GM19023 (cell line): ENCODE data around the gene ANKRD11.

Source experiments
- ATAC-seq: cut with Tn5 transposase; IDR thresholded peaks from one replicate; pipeline ENCODE4 v1.9.1; 2021; ENCODE audit warnings: mild to moderate bottlenecking, moderate library complexity; ENCODE audit not compliant: unreplicated experiment

ANKRD11 gene

GRCh38 chr16:89291363-89291762 lies 199.0 kb downstream of the ANKRD11 start:
- ATAC-seq = no peak

- no peak for ATAC-seq
Measured at GRCh38 chr16:89290887-89291286, 199.5 kb downstream of the ANKRD11 start.

DNA sequence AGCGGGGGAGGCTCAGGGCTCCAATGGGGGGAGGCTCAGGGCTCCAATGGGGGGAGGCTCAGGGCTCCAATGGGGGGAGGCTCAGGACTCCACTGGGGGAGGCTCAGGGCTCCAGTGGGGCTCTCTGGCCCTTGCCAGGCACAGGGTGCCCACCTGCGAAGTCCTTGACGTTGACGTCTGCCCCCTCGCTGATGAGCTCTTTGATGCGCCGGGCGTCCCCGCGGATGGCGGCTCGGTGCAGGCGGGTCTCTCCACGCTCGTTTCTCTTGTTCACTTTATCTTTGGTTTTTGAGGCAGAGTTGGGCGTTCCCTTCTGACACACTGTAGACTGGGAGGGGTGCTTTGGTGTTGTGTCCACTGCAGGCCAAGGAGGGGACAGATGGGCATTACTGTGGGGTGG lies 199.9 kb downstream of the ANKRD11 start:
- ATAC-seq = no peak

DNA sequence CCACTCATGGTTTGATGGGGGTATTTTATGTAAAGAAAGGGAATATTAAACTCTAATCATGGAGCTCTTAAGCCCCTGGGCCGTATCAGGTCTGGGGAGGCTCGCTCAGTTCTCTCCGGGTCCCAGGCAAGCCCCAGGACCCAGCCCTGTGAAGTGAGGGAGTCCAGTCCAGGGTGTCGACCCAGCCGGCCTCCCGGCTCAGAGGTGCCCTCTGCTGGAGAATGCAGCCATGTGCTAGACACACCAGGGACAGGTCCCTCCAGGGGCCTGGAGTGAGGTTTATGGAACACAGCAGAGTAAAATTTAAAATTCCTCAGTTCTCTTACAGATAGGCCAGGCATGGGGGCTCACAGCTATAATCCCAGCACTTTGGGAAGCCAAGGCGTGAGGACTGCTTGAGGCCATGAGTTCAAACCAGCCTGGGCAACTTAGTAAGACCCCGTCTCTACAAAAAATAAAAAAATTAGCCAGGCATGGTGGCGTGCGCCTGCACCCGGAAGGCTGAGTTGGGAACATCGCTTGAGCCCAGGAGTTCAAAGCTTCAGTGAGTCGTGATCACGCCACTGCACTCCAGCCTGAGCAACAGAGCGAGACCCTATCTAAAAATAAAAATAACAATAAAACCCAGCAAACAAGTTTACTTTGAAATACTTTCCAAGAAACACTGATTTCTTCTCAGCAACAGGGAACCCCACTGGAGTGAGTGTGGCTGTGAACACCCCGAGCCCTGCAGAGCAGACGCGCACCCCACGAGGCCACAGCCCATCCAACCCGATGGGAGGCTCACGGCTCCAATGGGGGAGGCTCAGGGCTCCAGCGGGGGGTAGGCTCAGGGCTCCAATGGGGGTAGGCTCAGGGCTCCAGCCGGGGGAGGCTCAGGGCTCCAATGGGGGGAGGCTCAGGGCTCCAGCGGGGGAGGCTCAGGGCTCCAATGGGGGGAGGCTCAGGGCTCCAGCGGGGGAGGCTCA lies 200.6 kb downstream of the ANKRD11 start:
- ATAC-seq = no peak

- ATAC-seq = no peak
Measured at GRCh38 chr16:89288966-89289365, 201.4 kb downstream of the ANKRD11 start.

DNA sequence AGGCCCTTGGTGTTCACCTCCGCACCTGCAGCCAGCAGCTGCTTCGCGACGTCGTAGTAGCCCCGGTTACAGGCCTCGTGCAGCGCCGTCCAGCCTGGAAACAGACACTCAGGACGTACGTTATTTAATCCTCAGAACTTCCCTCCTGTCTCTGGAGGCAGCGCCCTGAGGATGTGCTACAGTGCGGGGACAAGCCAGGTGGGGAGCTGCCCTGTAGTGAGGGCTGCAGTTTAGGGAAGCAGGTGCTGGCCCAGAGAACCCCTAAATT lies 201.8 kb downstream of the ANKRD11 start:
- ATAC-seq = no peak

- ATAC-seq = no peak
Measured at GRCh38 chr16:89287777-89288576, 202.4 kb downstream of the ANKRD11 start.

- no peak for ATAC-seq
Measured at GRCh38 chr16:89286096-89286495, 204.3 kb downstream of the ANKRD11 start.

DNA sequence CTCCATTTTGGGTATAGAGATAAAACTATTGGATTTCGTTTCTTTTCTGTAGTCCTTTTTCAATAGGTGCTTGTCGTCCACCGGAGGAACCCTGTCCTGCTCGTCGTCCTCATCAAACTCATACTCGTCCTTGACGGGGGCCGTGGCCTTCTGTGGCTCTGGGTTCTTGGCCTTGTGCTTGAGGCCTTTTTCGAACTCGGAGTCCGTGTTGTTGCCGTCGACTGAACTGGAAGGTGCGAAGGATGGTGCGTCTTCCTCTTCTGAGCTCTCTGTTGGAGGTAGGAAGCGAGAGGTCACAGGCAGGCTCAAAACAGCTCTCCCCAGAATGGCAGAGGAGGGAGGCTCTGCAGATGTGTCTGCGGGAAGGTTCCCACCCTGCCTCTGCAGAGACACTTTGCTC lies 205.0 kb downstream of the ANKRD11 start:
- ATAC-seq = no peak

DNA sequence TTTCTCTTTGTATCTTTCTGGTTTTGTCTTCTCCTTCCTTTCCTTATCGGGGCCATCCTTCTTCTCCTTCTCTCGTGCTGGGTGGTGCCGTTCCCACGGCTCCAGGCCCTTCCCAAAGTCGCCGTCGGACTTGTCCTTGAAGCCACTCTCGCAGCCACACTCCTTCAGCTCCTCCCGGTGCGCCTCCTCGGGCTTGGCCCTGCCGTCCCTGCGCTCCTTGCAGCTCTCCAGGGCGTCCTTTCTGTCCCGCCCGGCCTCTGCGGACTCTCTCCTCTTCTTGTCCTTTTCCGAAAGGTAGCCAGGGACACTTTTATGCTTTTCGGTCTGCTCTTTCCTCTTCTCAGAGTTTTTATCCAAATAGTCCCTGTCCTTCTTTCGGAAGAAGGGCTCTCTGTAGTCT lies 206.9 kb downstream of the ANKRD11 start:
- no peak for ATAC-seq

DNA sequence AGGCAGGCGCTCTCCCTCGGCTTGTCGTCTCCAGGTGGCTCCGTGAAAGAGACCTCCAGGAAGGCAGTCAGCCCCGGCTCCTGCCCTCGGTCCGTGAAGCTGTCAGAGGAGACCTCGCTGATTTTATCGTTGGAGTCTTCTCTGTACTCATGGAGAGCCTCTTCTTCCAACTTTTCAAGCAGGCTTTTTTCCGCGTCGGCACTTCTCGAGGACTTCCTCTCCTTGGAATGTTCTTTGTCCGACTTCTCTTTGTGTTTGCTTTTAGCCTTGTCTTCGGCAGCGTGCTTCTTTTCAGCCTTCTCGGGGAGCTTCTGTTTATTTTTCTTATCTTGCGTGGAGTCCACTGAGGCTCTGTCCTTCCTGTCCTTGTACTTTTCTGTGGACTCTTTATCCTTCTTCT lies 207.8 kb downstream of the ANKRD11 start:
- no peak for ATAC-seq

- ATAC-seq = no peak
Measured at GRCh38 chr16:89281829-89282228, 208.5 kb downstream of the ANKRD11 start.

DNA sequence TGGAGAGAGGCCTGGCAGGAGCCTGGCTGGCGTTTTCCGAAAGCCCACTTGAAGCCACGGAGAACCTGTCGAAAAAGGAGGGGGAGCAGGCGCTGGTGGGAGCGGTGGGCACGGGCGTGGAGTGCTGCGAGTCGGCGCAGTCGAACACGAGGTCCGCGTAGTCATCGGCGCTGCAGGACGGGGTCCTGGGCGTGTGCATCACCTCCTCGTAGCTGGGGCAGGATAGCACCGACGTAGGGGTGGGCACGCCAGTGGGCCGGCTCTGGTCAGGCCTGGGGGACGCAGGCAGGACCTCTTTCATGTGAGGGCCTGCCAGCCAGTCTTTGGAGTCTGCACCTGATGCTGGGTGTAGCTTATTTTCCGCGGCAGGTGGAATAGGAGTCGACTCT lies 209.2 kb downstream of the ANKRD11 start:
- ATAC-seq = no peak

DNA sequence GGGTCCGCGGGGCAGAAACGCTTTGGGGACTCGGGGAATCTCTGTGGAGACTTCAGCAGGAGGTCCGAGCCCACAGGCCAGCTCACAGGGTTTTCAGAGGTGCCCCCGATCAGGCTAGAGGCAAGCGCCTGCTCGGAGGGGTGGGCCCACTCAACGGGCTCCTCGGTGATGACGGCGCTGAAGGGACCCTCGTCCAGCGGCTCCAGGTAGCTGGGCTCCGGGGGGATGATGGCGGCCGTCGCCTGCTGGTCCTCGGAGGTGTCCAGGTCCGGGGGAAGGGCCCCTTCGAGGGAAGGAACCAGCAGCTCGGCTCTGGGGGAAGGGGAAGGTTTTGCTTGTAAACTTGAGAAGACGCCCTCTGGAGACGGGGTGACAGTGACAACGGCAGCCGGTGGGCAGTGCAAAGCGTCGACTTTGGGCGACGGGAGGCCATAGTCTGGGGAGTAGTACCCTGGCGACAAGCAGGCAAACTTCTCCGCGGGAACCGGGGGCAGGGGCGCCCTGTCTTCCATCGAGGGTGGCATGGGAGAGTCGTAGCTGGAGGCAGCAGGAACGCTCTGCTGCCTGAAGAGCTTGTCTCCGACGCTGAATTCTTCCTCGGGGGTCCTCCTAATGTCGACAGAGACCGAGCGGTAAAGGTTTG lies 209.7 kb downstream of the ANKRD11 start:
- no peak for ATAC-seq

GRCh38 chr16:89279666-89280481 lies 210.5 kb downstream of the ANKRD11 start:
- ATAC-seq = no peak

DNA sequence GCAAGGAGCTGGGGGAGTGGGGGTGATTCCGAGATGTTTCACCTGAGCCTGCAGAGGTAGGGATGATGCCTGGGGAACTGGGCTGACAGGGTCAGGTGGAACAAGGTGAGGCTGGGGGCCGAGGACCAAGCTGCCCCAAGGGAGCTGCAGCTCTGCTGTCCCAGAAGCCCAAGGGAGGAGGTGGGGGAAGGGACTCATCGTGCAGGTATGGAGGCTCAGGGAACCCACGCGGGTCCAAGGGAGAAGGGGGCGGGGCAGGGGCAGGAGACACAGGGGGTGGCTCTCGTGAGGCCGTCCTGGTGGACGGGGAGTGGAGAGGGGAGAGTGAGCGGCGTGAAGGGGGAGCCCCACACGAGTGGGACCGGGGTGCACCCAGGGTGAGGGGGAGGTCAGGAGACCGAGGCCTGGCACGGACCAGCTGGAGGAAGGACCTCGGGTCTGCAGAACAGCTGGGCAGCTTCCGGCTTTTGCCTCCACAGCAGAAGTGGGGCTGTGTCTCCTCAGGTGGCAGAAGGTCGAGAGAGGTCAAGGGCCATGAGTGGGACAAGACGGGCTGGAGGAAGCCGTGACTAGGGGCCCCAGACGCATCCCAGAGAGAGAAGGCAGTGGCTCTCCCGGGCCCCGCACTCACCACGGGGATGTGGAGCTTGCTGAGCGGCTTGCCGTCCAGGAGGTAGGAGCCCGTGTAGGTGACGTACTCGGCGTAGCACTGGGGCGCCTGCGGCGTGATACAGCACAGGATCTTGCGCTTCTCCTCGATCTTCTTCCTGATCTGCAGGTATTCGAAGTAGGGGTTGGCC lies 211.7 kb downstream of the ANKRD11 start:
- ATAC-seq = no peak

DNA sequence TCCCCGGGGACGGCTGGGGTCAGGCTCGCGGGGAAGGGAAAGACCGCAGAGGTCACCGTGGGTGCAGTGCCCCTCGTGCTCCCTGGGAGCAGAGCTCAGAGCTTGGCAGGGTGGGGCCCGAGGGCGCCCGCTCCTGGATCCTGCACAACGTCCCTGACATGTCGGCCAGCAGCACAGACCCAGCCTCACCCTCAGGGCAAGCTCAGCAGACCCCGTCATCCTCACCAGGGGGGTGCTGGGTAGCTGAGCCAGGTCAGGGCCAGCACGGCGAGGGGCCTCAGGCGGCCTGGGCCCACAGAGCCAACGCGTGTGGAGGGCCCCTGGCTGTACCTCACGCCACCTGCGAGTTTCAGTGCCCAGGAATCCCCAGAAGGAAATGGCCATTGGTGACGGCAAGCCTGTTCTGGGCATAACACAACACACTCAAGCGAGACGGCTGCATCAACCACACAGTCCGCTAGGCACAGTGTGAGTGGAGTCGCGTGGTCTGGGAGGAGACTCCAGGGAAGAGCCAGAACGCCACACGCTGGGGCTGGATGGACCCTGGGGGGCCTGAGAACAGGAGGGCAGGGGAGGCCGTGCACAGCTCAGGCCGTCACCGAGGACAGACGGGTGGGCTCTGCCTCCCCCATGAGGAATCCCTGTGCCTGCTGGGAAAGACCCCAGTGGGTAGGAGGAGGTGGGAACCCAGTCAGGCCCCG lies 212.6 kb downstream of the ANKRD11 start:
- ATAC-seq = no peak

DNA sequence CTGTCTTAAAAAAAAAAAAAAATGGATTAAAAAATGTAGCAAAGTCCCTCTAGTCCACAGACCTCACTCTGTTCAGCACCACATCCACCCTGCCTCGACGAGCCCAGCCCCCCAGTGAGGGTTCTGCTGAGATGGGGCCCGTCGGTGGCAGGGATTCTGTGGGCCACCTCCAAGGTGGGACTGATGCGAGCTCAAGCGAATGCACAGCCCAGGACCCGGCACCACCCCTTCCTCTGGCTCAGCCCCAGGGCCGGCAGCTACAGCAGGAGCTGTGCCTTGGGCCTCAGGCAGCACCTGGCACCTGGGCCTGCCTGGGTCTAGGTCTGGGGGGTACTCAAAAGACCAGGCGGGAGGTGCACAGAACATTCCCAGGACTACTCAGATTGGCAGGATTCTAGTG lies 213.3 kb downstream of the ANKRD11 start:
- ATAC-seq = no peak
